MM.1S (cell line): ENCODE results near the gene BEAN1.
"Not testable (repeated sequence)": the region's sequence is repeated elsewhere in the genome, so short reads cannot be mapped to it uniquely, and the experiment has no call there.

Source experiments
- DNase-seq: peaks from one replicate; pipeline ENCODE4 v3.0.0-alpha.2; 2015
- H2AFZ ChIP-seq: fragments of 300-600 bp; sonication (generic); 2 replicates; pipeline ENCODE4 v1.6.0; 2016; ENCODE audit warnings: antibody characterized with exemption, low read length
- H3F3A ChIP-seq: fragments of 300-600 bp; sonication (generic); 2 replicates; pipeline ENCODE4 v1.6.1; 2016; ENCODE audit warnings: mild to moderate bottlenecking, antibody characterized with exemption, low read length, moderate library complexity, mixed read lengths; ENCODE audit not compliant: insufficient read depth
- H3K27ac ChIP-seq: fragments of 300-600 bp; sonication (generic); 2 replicates; pipeline ENCODE4 v1.5.1; 2016; ENCODE audit warnings: mild to moderate bottlenecking, low read length
- H3K27me3 ChIP-seq: fragments of 300-600 bp; sonication (generic); replicated peaks from 2 replicates; pipeline ENCODE4 v1.6.0; 2016; ENCODE audit warnings: low read length; ENCODE audit not compliant: insufficient read depth
- H3K36me3 ChIP-seq: fragments of 300-600 bp; sonication (generic); replicated peaks from 2 replicates; pipeline ENCODE4 v1.6.1; 2016; ENCODE audit warnings: mild to moderate bottlenecking, low read length, mixed read lengths; ENCODE audit not compliant: insufficient read depth
- H3K4me1 ChIP-seq: fragments of 300-600 bp; sonication (generic); 2 replicates; pipeline ENCODE4 v1.6.1; 2016; ENCODE audit warnings: low read length, mixed read lengths
- H3K4me2 ChIP-seq: fragments of 300-600 bp; sonication (generic); 2 replicates; pipeline ENCODE4 v1.6.0; 2016; ENCODE audit warnings: low read depth, low read length
- H3K4me3 ChIP-seq: fragments of 300-600 bp; sonication (generic); 2 replicates; pipeline ENCODE4 v1.5.1; 2016; ENCODE audit warnings: low read length, mixed read lengths
- H3K79me2 ChIP-seq: fragments of 300-600 bp; sonication (generic); 2 replicates; pipeline ENCODE4 v1.6.1; 2016; ENCODE audit warnings: mixed run types, low read length, mixed read lengths
- H3K9ac ChIP-seq: fragments of 300-600 bp; sonication (generic); 2 replicates; pipeline ENCODE4 v1.6.1; 2016; ENCODE audit warnings: low read length, mixed read lengths
- H3K9me2 ChIP-seq: fragments of 300-600 bp; sonication (generic); replicated peaks from 2 replicates; pipeline ENCODE4 v1.6.1; 2016; ENCODE audit warnings: mild to moderate bottlenecking, low read length, mixed read lengths; ENCODE audit not compliant: insufficient read depth
- H3K9me3 ChIP-seq: fragments of 300-600 bp; sonication (generic); replicated peaks from 2 replicates; pipeline ENCODE4 v1.6.1; 2016; ENCODE audit warnings: mild to moderate bottlenecking, low read length, mixed read lengths; ENCODE audit not compliant: insufficient read depth
- H4K20me1 ChIP-seq: fragments of 300-600 bp; sonication (generic); 2 replicates; pipeline ENCODE4 v1.6.1; 2016; ENCODE audit warnings: mild to moderate bottlenecking, low read length, moderate library complexity, mixed read lengths; ENCODE audit not compliant: insufficient read depth
- EZH2 ChIP-seq: fragments of 300-600 bp; sonication (generic); optimal IDR thresholded peaks from 2 replicates; pipeline ENCODE3; 2017; ENCODE audit warnings: low read depth, mild to moderate bottlenecking, antibody characterized with exemption, low read length, mixed read lengths
- EZH2phosphoT487 ChIP-seq: fragments of 300-600 bp; sonication (generic); IDR thresholded peaks from 2 replicates; pipeline ENCODE4 v1.6.1; 2018; ENCODE audit warnings: antibody characterized with exemption, low read length
- TF ChIP-seq, protein P1 (sequence below): fragments of 300-600 bp; sonication (generic); IDR thresholded peaks from 2 replicates; pipeline ENCODE4 v1.5.1; 2016; ENCODE audit warnings: antibody characterized with exemption, low read length, mixed read lengths

Gene BEAN1

DNA sequence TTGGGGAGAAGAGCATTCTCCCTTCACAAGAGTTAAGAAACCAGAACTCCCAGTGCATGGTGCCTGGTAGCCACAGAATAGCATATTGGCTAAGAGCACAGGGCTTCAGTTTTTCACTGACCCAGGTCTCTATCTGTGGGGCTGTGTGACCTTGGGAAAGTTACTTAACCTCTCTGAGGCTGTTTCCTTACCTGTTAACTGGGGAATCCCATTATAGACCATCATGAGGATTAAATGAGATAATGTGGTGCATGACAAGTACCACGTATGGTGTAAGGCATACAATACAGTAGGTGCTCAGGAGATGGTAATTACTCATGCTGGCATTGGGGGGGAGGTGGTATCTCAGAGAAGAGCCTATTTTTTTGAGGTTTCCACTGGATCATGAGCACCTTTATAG lies 33.6 kb downstream of the BEAN1 start:
- no peaks in the 10 kb centered on the region for H3K9me3 ChIP-seq
- DNase-seq, result no peak
- no peak overlapping the region for H3K4me3 ChIP-seq
- no peaks in the 10 kb centered on the region for H3K36me3 ChIP-seq
- TF ChIP-seq, protein P1, sequence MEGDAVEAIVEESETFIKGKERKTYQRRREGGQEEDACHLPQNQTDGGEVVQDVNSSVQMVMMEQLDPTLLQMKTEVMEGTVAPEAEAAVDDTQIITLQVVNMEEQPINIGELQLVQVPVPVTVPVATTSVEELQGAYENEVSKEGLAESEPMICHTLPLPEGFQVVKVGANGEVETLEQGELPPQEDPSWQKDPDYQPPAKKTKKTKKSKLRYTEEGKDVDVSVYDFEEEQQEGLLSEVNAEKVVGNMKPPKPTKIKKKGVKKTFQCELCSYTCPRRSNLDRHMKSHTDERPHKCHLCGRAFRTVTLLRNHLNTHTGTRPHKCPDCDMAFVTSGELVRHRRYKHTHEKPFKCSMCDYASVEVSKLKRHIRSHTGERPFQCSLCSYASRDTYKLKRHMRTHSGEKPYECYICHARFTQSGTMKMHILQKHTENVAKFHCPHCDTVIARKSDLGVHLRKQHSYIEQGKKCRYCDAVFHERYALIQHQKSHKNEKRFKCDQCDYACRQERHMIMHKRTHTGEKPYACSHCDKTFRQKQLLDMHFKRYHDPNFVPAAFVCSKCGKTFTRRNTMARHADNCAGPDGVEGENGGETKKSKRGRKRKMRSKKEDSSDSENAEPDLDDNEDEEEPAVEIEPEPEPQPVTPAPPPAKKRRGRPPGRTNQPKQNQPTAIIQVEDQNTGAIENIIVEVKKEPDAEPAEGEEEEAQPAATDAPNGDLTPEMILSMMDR, result no peak
- TF ChIP-seq EZH2phosphoT487, result no peak
- TF ChIP-seq EZH2, result no peak
- no peaks in the 10 kb centered on the region for H4K20me1 ChIP-seq
- no peaks in the 10 kb centered on the region for H3K27me3 ChIP-seq
- H3K9me2 ChIP-seq, result no peaks in the 10 kb centered on the region
- no peaks in the 10 kb centered on the region for H3K79me2 ChIP-seq
- H3K27ac ChIP-seq, result no peak overlapping the region
- no peak overlapping the region for H3K4me2 ChIP-seq
- no peak overlapping the region for H3K9ac ChIP-seq
- H2AFZ ChIP-seq, result no peak overlapping the region
- no peaks in the 10 kb centered on the region for H3F3A ChIP-seq
- no peaks in the 10 kb centered on the region for H3K4me1 ChIP-seq

DNA sequence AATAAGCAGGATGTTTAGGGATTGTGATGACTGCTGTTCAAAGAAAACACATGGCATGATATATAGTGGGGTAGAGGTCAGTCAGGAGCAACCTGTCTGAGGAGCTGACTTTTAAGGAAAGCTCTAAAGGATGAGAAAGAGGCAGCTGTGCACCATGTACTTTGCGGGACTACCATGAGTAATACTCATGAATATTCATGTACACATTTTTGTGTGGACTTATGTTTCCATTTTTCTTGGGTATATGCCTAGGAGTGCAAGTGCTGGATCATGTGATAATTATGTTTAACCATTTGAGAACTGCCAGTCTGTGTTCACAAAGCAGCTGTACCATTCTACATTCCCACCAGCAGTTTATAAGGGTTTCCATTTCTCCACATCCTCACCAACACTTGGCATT lies 35.8 kb downstream of the BEAN1 start:
- DNase-seq, result no peak
- Histone ChIP-seq H2AFZ (no peak overlapping the region), H3K79me2 (no peaks in the 10 kb centered on the region), H3K9ac (no peak overlapping the region), H3K4me3 (no peak overlapping the region), H4K20me1 (no peaks in the 10 kb centered on the region), H3F3A (no peaks in the 10 kb centered on the region), H3K27me3 (no peaks in the 10 kb centered on the region), H3K9me3 (no peaks in the 10 kb centered on the region), H3K9me2 (no peaks in the 10 kb centered on the region), H3K4me2 (no peak overlapping the region), H3K4me1 (no peaks in the 10 kb centered on the region), H3K27ac (no peak overlapping the region), H3K36me3 (no peaks in the 10 kb centered on the region)
- TF ChIP-seq EZH2 (no peak), EZH2phosphoT487 (no peak)
- TF ChIP-seq, protein P1, result no peak

DNA sequence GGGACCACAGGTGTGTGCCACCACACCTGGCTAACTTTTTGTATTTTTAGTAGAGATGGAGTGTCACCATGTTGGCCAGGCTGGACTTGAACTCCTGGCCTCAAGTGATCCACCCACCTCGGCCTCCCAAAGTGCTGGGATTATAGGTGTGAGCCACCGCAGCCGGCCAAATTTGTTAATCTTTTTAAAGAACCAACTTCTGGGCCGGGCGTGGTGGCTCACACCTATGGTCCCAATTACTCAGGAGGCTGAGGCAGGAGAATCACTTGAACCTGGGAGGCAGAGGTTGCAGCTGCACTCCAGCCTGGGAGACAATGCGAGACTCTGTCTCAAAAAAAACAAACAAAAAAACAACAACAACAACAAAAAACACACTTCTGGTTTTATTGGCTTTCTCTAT lies 38.9 kb downstream of the BEAN1 start:
- H3K9ac ChIP-seq, H3K36me3 ChIP-seq, H3K27me3 ChIP-seq, DNase-seq, H3K9me2 ChIP-seq, H3K4me1 ChIP-seq, H3F3A ChIP-seq, H3K4me2 ChIP-seq, H3K27ac ChIP-seq, H3K9me3 ChIP-seq, H2AFZ ChIP-seq, H3K79me2 ChIP-seq, H3K4me3 ChIP-seq, H4K20me1 ChIP-seq: not testable (repeated sequence)

DNA sequence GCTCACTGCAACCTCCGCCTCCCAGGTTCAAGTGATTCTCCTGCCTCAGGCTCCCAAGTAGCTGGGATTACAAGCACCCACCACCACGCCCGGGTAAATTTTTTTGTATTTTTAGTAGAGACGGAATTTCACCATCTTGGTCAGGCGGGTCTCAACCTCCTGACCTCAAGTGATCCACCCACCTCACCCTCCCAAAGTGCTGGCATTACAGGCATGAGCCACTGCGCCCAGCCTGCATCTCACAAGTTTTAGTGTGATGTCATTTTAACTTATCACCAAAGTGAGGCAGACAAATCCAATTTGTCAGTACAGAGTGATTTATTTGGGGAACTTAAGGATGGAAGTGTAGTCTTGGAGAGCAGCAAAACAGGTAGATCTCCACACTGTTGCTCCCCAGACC lies 39.5 kb downstream of the BEAN1 start:
- H3K4me3 ChIP-seq, H3F3A ChIP-seq, H3K4me2 ChIP-seq, H3K36me3 ChIP-seq, H2AFZ ChIP-seq, DNase-seq, H3K27me3 ChIP-seq, H3K9me3 ChIP-seq, H3K27ac ChIP-seq, H3K4me1 ChIP-seq, H3K9me2 ChIP-seq, H3K9ac ChIP-seq, H4K20me1 ChIP-seq, H3K79me2 ChIP-seq: not testable (repeated sequence)
